ENCODE data around the gene NUDT15.

NUDT15 gene

GRCh38 chr13:48068952-48069351 lies 31.4 kb downstream of the NUDT15 start:
- peaks cover 15% of the 10 kb centered on the region for H3K9me3 Mint-ChIP-seq
- no peaks in the 10 kb centered on the region for H3K27me3 Mint-ChIP-seq
- H3K4me1 Mint-ChIP-seq (ENCODE audit: low read depth) = no peaks in the 10 kb centered on the region
- H3K36me3 Mint-ChIP-seq (ENCODE audit: low read depth) = peaks cover 78% of the 10 kb centered on the region
- H3K4me3 Mint-ChIP-seq = no peak overlapping the region
- H3K27ac Mint-ChIP-seq = no peak overlapping the region

GRCh38 chr13:48069573-48069972 lies 32.0 kb downstream of the NUDT15 start:
- Mint-ChIP-seq H3K27me3 (no peaks in the 10 kb centered on the region), H3K27ac (no peak overlapping the region), H3K4me1 (ENCODE audit: low read depth) (no peaks in the 10 kb centered on the region), H3K9me3 (peaks cover 15% of the 10 kb centered on the region), H3K36me3 (ENCODE audit: low read depth) (peaks cover 85% of the 10 kb centered on the region), H3K4me3 (no peak overlapping the region)

GRCh38 chr13:48070942-48071341 lies 33.4 kb downstream of the NUDT15 start:
- H3K4me3 Mint-ChIP-seq = no peak overlapping the region
- no peaks in the 10 kb centered on the region for H3K27me3 Mint-ChIP-seq
- H3K9me3 Mint-ChIP-seq = peaks cover 15% of the 10 kb centered on the region
- H3K27ac Mint-ChIP-seq = no peak overlapping the region
- H3K36me3 Mint-ChIP-seq (ENCODE audit: low read depth) = peaks cover 97% of the 10 kb centered on the region
- H3K4me1 Mint-ChIP-seq (ENCODE audit: low read depth) = no peaks in the 10 kb centered on the region

- H3K27ac Mint-ChIP-seq = no peak overlapping the region
Measured at GRCh38 chr13:48072304-48072703, 34.8 kb downstream of the NUDT15 start.

GRCh38 chr13:48072787-48073186 lies 35.3 kb downstream of the NUDT15 start:
- Mint-ChIP-seq H3K9me3 (peaks cover 15% of the 10 kb centered on the region), H3K36me3 (ENCODE audit: low read depth) (peaks cover 95% of the 10 kb centered on the region), H3K4me3 (no peak overlapping the region), H3K27ac (no peak overlapping the region), H3K4me1 (ENCODE audit: low read depth) (peaks cover under 1% of the 10 kb centered on the region), H3K27me3 (no peaks in the 10 kb centered on the region)

More at GRCh38 chr13:48072304-48072703, 34.8 kb downstream of the NUDT15 start:
- peaks cover 15% of the 10 kb centered on the region for H3K9me3 Mint-ChIP-seq
- no peak overlapping the region for H3K4me3 Mint-ChIP-seq
- H3K36me3 Mint-ChIP-seq (ENCODE audit: low read depth) = peaks cover 97% of the 10 kb centered on the region
- H3K27me3 Mint-ChIP-seq = no peaks in the 10 kb centered on the region
- no peaks in the 10 kb centered on the region for H3K4me1 Mint-ChIP-seq (ENCODE audit: low read depth)

GRCh38 chr13:48074006-48074405 lies 36.5 kb downstream of the NUDT15 start:
- Mint-ChIP-seq H3K27me3 (no peaks in the 10 kb centered on the region), H3K9me3 (peaks cover 11% of the 10 kb centered on the region), H3K4me3 (no peak overlapping the region), H3K36me3 (ENCODE audit: low read depth) (peaks cover 97% of the 10 kb centered on the region), H3K4me1 (ENCODE audit: low read depth) (peaks cover 11% of the 10 kb centered on the region), H3K27ac (no peak overlapping the region)

- H3K27ac Mint-ChIP-seq = no peak overlapping the region
- peaks cover 11% of the 10 kb centered on the region for H3K4me1 Mint-ChIP-seq (ENCODE audit: low read depth)
- H3K36me3 Mint-ChIP-seq (ENCODE audit: low read depth) = peaks cover 89% of the 10 kb centered on the region
- H3K27me3 Mint-ChIP-seq = no peaks in the 10 kb centered on the region
- H3K9me3 Mint-ChIP-seq = no peaks in the 10 kb centered on the region
- H3K4me3 Mint-ChIP-seq = no peak overlapping the region
Measured at GRCh38 chr13:48078251-48078656, 40.7 kb downstream of the NUDT15 start.

- Mint-ChIP-seq H3K9me3 (no peaks in the 10 kb centered on the region), H3K36me3 (ENCODE audit: low read depth) (peaks cover 71% of the 10 kb centered on the region), H3K4me3 (no peak overlapping the region), H3K27ac (no peak overlapping the region), H3K4me1 (ENCODE audit: low read depth) (peaks cover 11% of the 10 kb centered on the region), H3K27me3 (no peaks in the 10 kb centered on the region)
Measured at GRCh38 chr13:48081739-48082138, 44.2 kb downstream of the NUDT15 start.

- H3K4me1 Mint-ChIP-seq (ENCODE audit: low read depth) = peaks cover 17% of the 10 kb centered on the region
- H3K27ac Mint-ChIP-seq = no peak overlapping the region
- peaks cover 40% of the 10 kb centered on the region for H3K36me3 Mint-ChIP-seq (ENCODE audit: low read depth)
Measured at GRCh38 chr13:48086272-48086671, 48.7 kb downstream of the NUDT15 start.

GRCh38 chr13:48093588-48093987 lies 56.1 kb downstream of the NUDT15 start:
- Mint-ChIP-seq H3K36me3 (ENCODE audit: low read depth) (peaks cover 27% of the 10 kb centered on the region), H3K27me3 (no peaks in the 10 kb centered on the region), H3K4me1 (ENCODE audit: low read depth) (peaks cover 56% of the 10 kb centered on the region), H3K4me3 (peak overlapping the region; percentile 97), H3K27ac (peak overlapping the region; percentile 96), H3K9me3 (no peaks in the 10 kb centered on the region)

More at GRCh38 chr13:48086272-48086671, 48.7 kb downstream of the NUDT15 start:
- no peak overlapping the region for H3K4me3 Mint-ChIP-seq
- no peaks in the 10 kb centered on the region for H3K9me3 Mint-ChIP-seq
- no peaks in the 10 kb centered on the region for H3K27me3 Mint-ChIP-seq

GRCh38 chr13:48094404-48094780 lies 56.9 kb downstream of the NUDT15 start:
- peak overlapping the region; percentile 96 for H3K27ac Mint-ChIP-seq
- H3K9me3 Mint-ChIP-seq = no peaks in the 10 kb centered on the region
- H3K4me1 Mint-ChIP-seq (ENCODE audit: low read depth) = peaks cover 49% of the 10 kb centered on the region
- H3K4me3 Mint-ChIP-seq = peak overlapping the region; percentile 97
- no peaks in the 10 kb centered on the region for H3K27me3 Mint-ChIP-seq
- H3K36me3 Mint-ChIP-seq (ENCODE audit: low read depth) = peaks cover 22% of the 10 kb centered on the region

- Mint-ChIP-seq H3K4me3 (peak within 1 kb of the TSS; percentile 97), H3K4me1 (ENCODE audit: low read depth) (peaks cover 43% of the 10 kb centered on the region)
Measured at GRCh38 chr13:48094781-48095502, 57.4 kb downstream of the NUDT15 start, which contains the start of gene MED4. MED4 (minus strand) TSS chr13:48095104; CDS start chr13:48095078, 26 bp downstream.

GRCh38 chr13:48096670-48097069 lies 59.1 kb downstream of the NUDT15 start:
- peaks cover under 1% of the 10 kb centered on the region for H3K27me3 Mint-ChIP-seq
- no peak overlapping the region for H3K27ac Mint-ChIP-seq
- peaks cover 15% of the 10 kb centered on the region for H3K36me3 Mint-ChIP-seq (ENCODE audit: low read depth)
- H3K4me3 Mint-ChIP-seq = no peak overlapping the region
- H3K4me1 Mint-ChIP-seq (ENCODE audit: low read depth) = peaks cover 35% of the 10 kb centered on the region
- H3K9me3 Mint-ChIP-seq = no peaks in the 10 kb centered on the region

More at GRCh38 chr13:48094781-48095502, 57.4 kb downstream of the NUDT15 start, which contains the start of gene MED4:
- H3K27me3 Mint-ChIP-seq = no peaks in the 10 kb centered on the region
- peaks cover 17% of the 10 kb centered on the region for H3K36me3 Mint-ChIP-seq (ENCODE audit: low read depth)
- no peaks in the 10 kb centered on the region for H3K9me3 Mint-ChIP-seq
- H3K27ac Mint-ChIP-seq = peak within 1 kb of the TSS; percentile 96

All from stimulated activated naive CD8-positive, alpha-beta T cell treated with anti-CD3 and anti-CD28 coated beads, Interleukin-15, Interleukin-2, amounts not matched to agents 100 ng/mL and 50 ng/mL, for 24 hours (primary cell).